GM10266 (cell line): ENCODE measurements around the gene FEV.

Source experiments
- DNase-seq: peaks from one replicate; pipeline ENCODE4 v3.0.0; 2012; ENCODE audit errors: extremely low spot score
- TF ChIP-seq, protein P1 (sequence below): IDR thresholded peaks from 2 replicates; pipeline ENCODE4 v1.5.1; 2012; ENCODE audit warnings: mild to moderate bottlenecking, low read depth; ENCODE audit not compliant: control insufficient read depth, insufficient read depth; ENCODE audit errors: missing control alignments

The FEV gene

GRCh38 chr2:218981390-218981880 lies 3.5 kb downstream of the FEV start:
- TF ChIP-seq, protein P1, sequence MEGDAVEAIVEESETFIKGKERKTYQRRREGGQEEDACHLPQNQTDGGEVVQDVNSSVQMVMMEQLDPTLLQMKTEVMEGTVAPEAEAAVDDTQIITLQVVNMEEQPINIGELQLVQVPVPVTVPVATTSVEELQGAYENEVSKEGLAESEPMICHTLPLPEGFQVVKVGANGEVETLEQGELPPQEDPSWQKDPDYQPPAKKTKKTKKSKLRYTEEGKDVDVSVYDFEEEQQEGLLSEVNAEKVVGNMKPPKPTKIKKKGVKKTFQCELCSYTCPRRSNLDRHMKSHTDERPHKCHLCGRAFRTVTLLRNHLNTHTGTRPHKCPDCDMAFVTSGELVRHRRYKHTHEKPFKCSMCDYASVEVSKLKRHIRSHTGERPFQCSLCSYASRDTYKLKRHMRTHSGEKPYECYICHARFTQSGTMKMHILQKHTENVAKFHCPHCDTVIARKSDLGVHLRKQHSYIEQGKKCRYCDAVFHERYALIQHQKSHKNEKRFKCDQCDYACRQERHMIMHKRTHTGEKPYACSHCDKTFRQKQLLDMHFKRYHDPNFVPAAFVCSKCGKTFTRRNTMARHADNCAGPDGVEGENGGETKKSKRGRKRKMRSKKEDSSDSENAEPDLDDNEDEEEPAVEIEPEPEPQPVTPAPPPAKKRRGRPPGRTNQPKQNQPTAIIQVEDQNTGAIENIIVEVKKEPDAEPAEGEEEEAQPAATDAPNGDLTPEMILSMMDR = no peak
- no peak for DNase-seq

DNA sequence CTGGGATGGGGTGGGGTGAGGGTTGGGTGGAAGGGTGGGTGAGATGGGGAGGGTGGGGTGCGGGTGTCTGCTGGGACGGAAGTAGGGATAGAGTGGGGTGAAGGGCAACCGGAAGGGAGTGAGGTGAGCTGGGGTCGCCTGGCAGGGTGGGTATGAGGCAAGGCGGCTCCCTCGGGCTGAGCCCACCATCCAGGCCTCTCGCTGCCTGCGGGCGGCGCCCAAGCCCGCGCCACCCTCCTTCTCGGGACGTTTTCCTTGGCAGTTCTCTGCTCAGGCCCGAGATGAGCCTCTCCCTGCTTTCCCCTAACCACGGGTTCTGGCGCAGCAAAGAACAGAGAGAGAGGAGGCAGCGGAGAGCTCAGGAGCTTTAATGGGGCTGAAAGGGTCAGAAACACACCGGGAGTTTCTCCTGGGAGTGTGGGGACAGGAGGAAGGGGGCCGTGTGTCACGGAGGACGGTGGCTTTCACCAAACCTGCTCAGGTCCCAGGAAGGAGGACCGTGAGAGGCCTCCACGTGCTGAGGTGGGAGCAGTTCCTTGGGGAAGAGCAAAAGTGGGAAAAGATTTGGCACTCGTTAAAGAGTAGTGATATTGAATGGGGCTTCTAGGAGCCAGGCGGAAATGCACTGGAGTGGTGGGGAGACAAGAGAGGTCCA lies 4.1 kb downstream of the FEV start:
- TF ChIP-seq, protein P1 = peak; percentile 29
- peak; percentile 29 for DNase-seq

GRCh38 chr2:218979846-218980734 lies 4.9 kb downstream of the FEV start:
- DNase-seq = peak; percentile 89
- TF ChIP-seq, protein P1 = peak; percentile 94

GRCh38 chr2:218975060-218975777 lies 9.8 kb downstream of the FEV start:
- no peak for DNase-seq
- TF ChIP-seq, protein P1 = no peak

DNA sequence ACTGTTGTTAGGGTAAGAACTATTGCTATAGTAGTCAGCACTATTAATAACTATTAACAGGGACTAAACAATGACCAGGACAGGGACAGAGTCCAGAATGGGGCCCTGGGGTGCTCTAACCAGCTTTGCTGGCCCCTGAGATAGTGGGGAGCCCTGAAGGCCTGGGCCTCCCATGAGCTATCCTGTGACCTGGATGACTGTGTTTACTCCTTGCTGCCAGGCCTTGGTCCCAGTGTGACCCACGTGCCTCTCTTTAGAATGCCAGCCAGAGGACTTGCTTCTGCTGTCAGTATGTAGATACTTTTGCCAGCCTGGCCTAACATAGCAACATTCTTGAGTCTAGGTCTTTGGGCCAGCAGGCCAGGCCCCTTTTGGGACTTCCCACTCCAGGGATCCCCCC lies 14.1 kb downstream of the FEV start:
- no peak for DNase-seq
- TF ChIP-seq, protein P1 = no peak

- DNase-seq = no peak
- TF ChIP-seq, protein P1 = no peak
Observed at GRCh38 chr2:218964041-218964771, 20.8 kb downstream of the FEV start.
